Lower leg skin (tissue), 4 donors: ENCODE results near the gene PKP2. TPM values are rescaled to one million over a fixed set of nuclear protein-coding genes. Genes with fewer than 3 reads are reported as not detected.

ENCODE experiments used
- DNase-seq, 2 donors: peaks; one replicate each; pipeline ENCODE4 v3.0.0-alpha.2; 2019; ENCODE audit warnings: low spot score in 2 of 2
- H3K4me3 ChIP-seq: fragments of 200-600 bp; sonication (generic); 2 replicates; pipeline ENCODE4 v1.5.1; 2017; ENCODE audit warnings: mild to moderate bottlenecking, low read depth; ENCODE audit not compliant: poor library complexity, severe bottlenecking
- CTCF ChIP-seq, 3 donors: fragments of 450-650 bp; IDR thresholded peaks; one replicate each; pipeline ENCODE4 v1.5.1; 2016; ENCODE audit warnings: antibody characterized with exemption in 3 of 3, mild to moderate bottlenecking in 3 of 3, moderate library complexity in 2 of 3
- POLR2A ChIP-seq, 2 donors: fragments of 450-650 bp; IDR thresholded peaks; one replicate each; pipeline ENCODE4 v1.6.1; 2016 to 2017; ENCODE audit warnings: antibody characterized with exemption in 2 of 2, mild to moderate bottlenecking in 1 of 2, moderate library complexity in 1 of 2
- WGBS, 2 donors: methylation state at CpG; one replicate each; pipeline ENCODE4 v1.1.5; 2018; 5-methylcytosine and 5-hydroxymethylcytosine counted together
- intact Hi-C: fragments of 100-400 bp; cut with DNase I; formaldehyde crosslinking; loops from one replicate; pipeline ENCODE4 v1.15.0; 2023; ENCODE audit warnings: low total_unique reads
- total RNA-seq, 4 donors: library from RNA; depleted of rRNA; stranded (reverse); fragments of >200 nt; gene quantifications; one replicate each; pipeline ENCODE4 v1.1.0, GENCODE V29; 2016

Gene PKP2
- total RNA-seq, 4 donors from 2014 or later, result 7.5 to 10.5 (median 9.2) TPM

GRCh38 chr12:32770141-32770540 is 126.4 kb downstream of the PKP2 start:
- WGBS, 2 donors, result 30 to 37% methylated on average over 1 of the region's 1 CpG
- no peak overlapping the region for H3K4me3 ChIP-seq
- DNase-seq, result no peak
- intact Hi-C loops, result loop anchor here (5.0 kb wide), 1 partner anchor 1922 kb away; no protein-coding TSS in a partner anchor
- TF ChIP-seq CTCF (IDR thresholded peaks at IDR 0.05) (no peak), POLR2A (IDR thresholded peaks at IDR 0.05) (no peak)

DNA sequence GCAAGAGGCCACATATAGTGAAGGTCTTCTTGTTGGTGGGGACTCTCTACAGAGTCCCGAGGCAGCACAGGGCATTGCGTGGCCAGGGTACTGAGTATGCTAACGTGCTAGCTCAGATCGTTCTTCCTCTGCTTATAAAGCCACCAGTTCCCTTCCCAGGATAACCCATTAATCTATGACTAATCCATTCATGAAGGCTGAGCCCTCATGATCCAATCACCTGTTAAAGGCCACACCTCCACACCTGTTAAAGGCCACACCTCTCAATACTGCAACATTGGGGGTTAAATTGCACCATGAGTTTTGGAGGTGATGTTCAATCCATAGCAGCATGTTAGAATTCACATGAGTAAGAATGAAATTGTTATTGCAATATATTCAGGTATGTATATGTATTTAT is 128.1 kb downstream of the PKP2 start:
- H3K4me3 ChIP-seq, result no peak overlapping the region
- TF ChIP-seq CTCF (IDR thresholded peaks at IDR 0.05) (no peak), POLR2A (IDR thresholded peaks at IDR 0.05) (no peak)
- intact Hi-C loops, result no loop called here
- DNase-seq, result no peak
- WGBS, 2 donors, result 60 to 86% methylated on average over 4 of the region's 4 CpGs

GRCh38 chr12:32765906-32766305 is 130.7 kb downstream of the PKP2 start:
- 65 to 68% methylated on average over 4 of the region's 4 CpGs for WGBS, 2 donors
- no peak for DNase-seq
- intact Hi-C loops, result no loop called here
- no peak overlapping the region for H3K4me3 ChIP-seq
- no peak for TF ChIP-seq CTCF (IDR thresholded peaks at IDR 0.05)
- TF ChIP-seq POLR2A (IDR thresholded peaks at IDR 0.05), result no peak

DNA sequence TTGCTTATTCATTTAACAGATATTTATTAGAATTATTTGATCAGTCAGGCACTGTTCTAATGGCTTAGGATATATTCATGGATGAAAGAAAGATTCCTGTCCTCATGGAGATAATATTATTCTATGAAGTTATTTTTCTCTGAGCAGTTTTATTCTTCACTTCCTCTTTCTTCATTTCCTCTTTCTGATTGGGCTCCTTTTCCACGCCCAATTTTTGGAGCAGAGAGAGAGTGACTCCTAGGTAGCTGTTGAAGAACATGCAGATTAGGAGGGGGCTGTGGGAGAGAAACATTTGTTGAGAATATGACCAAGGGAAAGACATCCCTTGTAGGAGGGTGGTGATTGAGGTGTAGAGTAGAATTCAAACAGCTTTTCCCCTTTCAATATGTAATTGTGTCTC is 134.9 kb downstream of the PKP2 start:
- 39 to 63% methylated on average over 1 of the region's 1 CpG for WGBS, 2 donors
- TF ChIP-seq POLR2A (IDR thresholded peaks at IDR 0.05) (no peak), CTCF (IDR thresholded peaks at IDR 0.05) (no peak)
- DNase-seq, result no peak
- H3K4me3 ChIP-seq, result no peak overlapping the region
- intact Hi-C loops, result no loop called here

DNA sequence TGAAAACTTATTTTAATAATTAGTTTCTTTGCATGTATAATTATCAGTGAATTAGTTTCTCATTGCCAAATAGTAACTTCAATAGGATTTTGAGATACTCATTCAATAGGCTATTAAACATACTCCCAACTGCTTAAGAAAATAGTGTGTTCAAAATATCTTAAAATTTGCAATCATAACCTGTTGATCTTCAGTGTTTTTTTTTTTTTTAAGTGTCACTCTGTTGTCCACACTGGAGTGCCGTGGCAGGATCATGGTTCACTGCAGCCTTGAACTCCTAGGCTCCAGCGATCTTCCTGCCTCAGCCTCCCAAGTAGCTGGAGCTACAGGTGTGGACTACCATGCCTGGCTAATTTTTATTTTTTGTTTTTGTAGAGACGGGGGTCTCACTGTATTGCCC is 139.4 kb downstream of the PKP2 start:
- TF ChIP-seq CTCF (IDR thresholded peaks at IDR 0.05) (no peak), POLR2A (IDR thresholded peaks at IDR 0.05) (no peak)
- H3K4me3 ChIP-seq, result no peak overlapping the region
- intact Hi-C loops, result loop anchor here (5.0 kb wide), 1 partner anchor 1265 kb away; the partner anchor contains the start of gene ALG10
- DNase-seq, result no peak
- 88 to 97% methylated on average over 3 of the region's 3 CpGs for WGBS, 2 donors

- no peak for DNase-seq
- TF ChIP-seq POLR2A (IDR thresholded peaks at IDR 0.05) (no peak), CTCF (IDR thresholded peaks at IDR 0.05) (no peak)
- WGBS, 2 donors, result 27 to 31% methylated on average over 8 of the region's 8 CpGs
- H3K4me3 ChIP-seq, result no peak overlapping the region
- intact Hi-C loops, result loop anchor here (5.0 kb wide), 1 partner anchor 1266 kb away; the partner anchor contains the start of gene ALG10
Observed at GRCh38 chr12:32756476-32757066, 140.0 kb downstream of the PKP2 start.
